NCI-H524 (cell line): ENCODE measurements around the gene CLRN3.

Experiments used
- DNase-seq, 2 experiments: peaks; one replicate each; lab custom pipeline; 2025; lab: John Stamatoyannopoulos, UW

The CLRN3 gene, protein sequence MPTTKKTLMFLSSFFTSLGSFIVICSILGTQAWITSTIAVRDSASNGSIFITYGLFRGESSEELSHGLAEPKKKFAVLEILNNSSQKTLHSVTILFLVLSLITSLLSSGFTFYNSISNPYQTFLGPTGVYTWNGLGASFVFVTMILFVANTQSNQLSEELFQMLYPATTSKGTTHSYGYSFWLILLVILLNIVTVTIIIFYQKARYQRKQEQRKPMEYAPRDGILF

DNA sequence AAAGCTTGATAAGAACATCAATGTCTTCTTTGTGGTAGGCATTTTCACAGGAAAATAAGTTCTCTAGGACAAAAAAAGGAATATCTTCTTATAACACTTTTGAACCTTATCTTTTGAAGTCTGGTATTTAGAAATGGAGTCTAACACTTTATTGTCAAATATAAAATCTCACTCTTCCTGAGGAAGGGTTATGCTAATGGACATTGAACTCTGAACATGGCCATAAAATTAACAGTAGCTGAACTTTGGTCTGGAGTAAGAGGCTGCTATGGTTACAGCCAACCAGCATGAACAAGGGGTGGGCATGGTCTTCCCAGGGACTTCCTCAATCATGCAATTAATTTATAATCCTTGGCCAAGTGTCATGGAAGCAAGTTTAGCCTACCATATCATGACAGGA, at the start of gene CLRN3:
Gene CLRN3, minus strand, starts transcription at position 199 of the 400 bp plus-strand sequence. Its CDS starts 157 bp downstream, at position 42.
- no peak for DNase-seq

DNA sequence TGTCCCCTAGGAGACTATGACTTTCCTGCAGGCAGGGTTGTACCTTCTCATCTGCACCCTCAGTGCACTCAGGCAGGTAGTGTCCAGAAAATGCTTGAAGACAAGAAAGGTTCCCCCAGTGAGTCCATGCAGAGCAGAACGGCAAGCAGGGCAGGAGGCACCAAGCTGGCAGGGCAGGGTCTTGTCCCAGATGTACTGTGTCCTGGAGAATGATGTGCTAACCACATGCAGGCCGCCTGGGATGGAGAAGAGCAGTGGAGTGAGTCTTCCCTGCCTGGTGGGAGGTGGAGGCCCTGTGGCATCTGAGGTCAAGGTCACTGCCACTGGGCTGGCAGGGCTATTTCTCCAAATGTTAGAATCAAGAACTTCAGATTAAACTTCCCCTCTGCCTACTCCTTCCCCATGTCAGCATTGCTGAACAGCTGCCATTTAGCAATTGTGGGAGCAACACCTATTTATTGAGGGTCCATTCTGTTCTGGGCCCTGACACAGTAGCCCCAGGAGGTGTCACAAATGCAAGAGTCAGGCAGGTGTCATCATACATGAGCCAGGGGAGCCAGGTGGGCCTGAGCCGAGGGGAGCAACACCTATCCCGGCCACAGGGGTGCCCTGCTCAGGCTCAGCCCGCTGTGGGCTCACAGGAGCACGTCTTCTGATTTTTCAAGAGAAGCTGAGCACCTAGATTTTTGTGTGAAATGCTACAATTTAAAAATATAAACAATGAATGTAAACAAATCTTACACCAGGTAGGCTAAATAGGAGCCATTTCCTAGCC, 48.3 kb upstream of the CLRN3 start:
- no peak for DNase-seq

DNA sequence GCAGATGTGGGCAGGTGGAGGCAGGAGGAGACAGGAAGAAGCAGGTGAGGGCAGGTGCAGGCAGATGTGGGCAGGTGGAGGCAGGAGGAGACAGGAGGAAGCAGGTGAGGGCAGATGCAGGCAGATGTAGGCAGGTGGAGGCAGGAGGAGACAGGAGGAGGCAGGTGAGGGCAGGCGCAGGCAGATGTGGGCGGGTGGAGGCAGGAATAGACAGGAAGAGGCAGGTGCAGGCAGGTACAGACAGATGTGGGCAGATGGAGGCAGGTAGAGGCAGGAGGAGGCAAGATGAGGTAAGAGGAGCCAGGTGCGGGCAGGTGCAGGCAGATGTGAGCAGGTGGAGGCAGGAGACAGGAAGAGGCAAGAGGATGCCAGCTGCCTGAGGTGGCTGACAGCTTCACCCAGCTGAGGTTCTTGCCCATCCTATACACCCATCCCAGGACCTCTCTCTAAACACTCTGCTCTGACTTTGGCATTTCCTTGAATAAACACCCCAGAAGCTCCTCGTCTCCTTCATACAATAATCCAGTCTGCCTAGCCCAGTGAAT, 47.1 kb upstream of the CLRN3 start:
- DNase-seq, result no peak

DNA sequence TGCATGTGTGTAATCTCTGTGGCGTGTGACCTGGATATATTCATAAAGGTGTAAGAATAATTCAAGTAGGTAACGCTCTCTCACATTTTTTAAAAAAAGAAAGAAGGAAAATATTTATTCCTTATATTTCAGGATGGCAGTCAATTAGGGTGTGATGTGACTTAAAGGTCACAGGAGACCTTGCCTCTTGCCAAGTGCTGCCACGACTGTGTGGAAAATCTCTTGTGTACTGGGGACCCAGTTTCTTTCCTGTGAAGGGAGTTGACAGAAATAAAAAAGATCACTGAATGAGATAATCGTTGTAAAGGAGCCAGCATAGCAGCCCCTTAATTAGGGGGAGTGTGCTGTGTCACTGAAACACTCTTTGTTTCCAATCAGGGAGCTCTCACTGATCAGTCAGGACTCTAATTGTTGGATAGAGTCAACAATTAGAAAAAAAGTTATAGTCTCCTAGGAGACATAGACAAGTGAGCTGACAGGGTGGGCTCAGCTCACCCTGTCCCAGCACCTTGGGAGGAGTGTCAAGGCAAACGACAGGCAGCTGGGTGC, 45.2 kb upstream of the CLRN3 start:
- DNase-seq, result no peak

DNA sequence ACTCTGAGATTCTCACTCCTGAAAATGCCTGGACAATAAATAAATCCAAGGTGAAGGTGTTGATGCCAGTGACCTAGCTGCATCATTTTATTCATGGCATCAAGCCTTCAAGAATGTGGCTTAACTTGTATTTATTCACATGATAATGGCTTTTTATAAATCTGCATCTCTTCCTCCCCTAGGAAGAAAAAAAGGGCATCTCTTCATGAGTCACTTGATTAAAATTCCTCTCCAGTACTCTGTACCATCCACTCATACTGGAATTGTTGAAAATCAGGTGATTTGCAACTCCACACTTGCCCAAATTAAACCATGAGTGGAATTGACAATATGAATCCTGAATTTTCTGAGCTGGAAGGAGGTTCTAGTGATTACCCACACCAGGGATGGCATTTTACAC, 44.3 kb upstream of the CLRN3 start:
- DNase-seq, result no peak

DNA sequence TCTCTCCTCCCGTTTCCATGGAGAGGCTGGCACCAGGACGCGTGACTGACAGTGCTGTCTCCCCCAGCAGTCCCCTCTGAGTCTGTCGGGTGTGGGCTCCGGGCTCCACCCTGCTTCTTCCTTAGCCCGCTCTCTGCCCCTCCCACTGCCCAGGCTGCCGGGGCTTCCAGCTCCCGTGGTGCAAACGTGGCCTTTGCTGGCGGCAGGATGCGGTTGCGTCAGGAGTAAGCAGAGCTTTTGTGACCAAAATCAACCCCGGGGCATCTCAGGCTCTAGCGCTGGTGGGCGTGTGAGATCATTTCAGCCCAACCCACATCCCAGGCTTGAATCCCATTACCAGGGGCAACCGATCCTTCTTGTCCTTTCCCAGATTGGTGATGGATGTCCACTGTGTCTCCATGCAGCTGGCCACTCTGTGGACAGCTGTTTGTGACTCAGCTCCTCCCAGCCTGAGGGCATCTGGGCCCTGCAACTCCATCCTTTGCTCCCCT, 42.4 kb upstream of the CLRN3 start:
- no peak for DNase-seq

DNA sequence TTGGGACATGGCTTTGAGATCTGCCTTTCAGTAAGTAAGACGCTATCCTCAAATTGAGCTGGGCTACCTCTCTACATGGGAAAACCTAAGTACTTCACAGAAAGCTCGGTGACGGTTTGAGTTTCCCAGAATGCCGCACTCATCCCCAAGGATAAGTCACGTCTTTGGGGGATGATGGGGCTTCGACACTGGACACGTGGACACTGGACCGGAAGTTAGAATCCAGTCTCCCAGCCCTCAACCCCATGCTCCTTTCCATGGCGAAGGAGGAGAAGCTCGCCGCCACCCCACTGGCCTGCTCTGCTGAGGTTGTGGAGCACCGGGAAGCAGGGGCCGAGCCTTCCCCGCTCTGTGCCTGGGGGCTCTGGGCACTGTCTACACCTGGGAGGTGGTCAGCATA, 41.6 kb upstream of the CLRN3 start:
- DNase-seq, result no peak

DNA sequence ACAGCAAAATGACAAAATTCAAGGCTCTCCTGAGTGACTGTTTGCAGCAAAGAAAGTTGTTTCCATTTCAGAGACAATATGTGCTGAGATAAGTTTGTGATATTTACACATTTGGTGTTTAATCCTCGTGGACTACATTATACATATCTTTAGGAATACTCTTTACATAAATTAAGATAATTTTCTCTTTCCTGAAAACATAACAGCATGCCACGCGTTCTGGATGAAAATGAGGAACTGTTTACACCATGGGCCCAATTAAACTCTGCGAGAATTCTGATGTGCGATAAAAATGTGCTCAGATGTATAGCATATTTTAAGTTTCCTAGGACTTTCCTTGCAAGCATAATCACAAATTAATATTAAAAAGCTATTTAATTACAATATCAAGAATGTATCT, 40.5 kb upstream of the CLRN3 start:
- DNase-seq, result no peak

DNA sequence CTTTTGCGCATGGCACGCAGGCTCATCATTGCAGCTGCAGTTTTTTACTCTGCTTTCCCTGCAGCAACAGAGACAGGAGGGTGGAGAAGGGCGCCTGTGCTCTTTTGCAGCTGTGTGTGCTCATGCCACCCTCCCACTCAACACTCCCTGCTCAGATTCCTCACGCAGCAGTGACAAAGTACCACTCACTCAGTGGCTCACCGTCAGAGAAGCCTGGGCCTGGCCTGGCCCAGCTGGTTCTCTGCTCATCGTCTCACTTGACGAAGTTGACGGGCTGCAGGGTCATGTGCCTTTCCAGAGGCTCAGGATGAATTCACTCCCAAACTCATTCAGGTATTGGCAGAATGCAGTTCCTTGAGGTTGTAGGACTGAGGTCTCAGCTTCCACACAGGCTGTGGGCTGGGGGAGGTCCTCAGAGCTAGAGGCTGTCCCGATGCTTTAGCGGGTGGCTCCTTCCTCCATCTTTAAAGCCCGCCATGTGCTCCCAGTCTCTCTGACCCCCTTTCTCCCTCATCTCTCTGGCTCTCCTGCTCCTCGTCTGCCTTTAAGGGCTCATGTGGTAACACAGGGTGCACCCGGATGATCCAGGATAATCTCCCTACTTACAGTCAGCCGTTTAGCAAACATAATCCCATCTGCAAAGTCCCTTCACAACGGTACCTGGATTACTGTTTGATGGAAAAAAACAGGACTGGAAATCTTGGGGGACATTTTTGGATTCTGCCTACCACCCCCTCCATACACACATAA, 40.0 kb upstream of the CLRN3 start:
- DNase-seq, result peak in 1 of 2 experiments; percentile 1

DNA sequence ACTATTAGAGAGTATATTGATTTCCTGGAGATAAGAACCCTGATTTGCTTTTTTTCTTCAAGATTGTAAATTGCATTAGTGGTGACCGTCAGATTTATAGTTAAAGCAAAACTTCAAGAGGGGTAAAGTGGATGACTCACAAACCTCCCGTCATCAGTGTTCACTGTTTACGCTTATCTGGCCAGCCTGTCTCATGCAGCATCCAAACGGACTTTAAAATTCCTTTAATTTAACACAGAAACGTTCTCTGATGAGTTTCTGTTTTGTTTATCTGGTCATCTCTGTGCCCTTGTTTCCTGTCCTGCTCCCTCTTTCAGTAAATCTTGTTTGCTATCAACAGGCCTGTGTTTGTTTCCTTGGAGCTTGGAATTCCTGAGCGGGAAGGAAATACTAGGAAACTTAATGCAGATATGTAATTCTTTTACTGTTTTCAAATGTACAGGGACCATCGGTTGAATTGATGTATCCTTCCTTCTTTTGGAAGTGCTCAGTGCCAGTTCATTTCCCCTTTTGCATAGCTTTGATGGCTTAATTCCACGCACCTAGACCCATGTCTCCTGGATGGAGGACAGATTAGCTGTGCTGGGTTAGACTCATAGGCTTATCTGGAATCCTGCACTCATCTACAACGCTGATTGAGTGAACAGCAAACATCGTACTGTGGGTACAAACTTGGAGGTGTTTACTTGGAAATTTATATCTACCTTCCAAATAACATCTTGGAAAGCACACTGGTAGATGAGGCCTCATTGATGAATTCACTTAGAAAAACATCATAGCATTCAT, 35.5 kb upstream of the CLRN3 start:
- no peak for DNase-seq

DNA sequence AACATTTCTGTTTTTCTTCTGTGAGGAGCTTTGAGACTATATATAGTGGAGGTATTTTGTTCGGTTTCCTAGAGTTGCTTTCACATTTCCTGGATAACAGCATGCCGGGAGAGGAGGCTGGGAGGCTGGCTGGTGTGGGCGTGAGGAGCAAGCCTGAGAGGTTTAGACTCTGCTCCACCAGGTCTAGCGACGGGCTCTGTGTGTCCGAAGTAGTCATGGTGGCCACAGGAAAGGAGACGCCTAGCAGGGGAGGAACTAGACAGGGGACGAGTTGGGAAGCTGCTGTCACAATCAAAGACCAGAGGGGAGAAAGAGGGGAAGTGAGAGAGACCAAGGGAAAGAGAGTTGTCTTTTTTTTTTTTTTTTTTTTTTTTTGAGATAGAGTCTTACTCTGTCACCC, 33.7 kb upstream of the CLRN3 start:
- no peak for DNase-seq

DNA sequence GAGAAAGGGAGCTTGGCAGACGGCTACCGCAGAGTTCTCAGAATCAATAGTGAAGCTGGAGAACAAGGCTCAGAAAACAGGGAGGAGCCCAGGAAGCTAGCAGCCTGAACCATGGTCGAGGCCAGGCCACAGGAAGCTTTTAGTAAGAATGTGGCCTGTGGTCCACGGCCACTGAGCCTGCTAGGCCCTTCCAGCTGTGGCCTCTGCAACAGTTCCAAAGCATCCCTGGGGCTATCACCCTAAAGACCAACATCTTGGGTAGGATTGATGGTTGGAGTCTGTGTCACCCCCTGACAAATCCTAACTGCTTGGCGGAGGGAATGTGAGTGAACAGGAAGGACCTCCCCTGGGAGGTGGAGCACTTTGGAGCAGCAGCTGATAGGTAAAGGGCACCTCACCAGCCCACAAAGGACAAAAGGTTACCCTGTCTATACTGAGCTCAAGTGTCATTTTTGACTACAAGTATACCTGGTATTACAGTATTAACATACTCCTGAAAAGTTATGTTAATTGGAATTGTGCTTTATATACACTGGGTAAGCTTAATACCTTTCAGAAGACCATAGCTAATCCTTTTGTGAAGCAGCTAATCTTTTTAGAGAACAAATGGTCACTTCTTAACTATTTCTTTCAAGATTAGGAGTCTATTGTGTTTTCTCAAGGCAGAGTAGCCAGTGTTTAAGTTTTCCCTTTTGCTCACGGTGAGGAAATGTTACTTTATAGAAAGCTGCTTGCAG, 32.9 kb upstream of the CLRN3 start:
- peak in 1 of 2 experiments; percentile 2 for DNase-seq

DNA sequence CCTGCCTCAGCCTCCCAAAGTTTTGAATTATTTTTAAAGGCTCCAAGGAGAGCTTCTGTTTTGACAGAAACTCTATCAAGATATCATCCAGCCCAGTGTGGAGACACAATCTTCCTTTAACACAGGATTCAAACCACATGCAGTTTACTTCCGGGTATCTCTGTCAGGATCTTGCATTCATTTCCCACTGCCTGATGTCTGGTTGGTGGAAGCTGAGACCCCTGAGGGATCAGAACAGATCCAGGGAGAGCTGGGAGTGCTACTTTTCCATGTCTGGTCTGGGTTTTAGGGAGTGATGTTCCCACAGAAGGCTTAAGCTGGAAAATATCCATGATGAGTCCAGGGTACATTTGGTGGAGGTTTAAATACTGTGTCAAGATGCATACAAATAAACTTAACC, 30.9 kb upstream of the CLRN3 start:
- no peak for DNase-seq

DNA sequence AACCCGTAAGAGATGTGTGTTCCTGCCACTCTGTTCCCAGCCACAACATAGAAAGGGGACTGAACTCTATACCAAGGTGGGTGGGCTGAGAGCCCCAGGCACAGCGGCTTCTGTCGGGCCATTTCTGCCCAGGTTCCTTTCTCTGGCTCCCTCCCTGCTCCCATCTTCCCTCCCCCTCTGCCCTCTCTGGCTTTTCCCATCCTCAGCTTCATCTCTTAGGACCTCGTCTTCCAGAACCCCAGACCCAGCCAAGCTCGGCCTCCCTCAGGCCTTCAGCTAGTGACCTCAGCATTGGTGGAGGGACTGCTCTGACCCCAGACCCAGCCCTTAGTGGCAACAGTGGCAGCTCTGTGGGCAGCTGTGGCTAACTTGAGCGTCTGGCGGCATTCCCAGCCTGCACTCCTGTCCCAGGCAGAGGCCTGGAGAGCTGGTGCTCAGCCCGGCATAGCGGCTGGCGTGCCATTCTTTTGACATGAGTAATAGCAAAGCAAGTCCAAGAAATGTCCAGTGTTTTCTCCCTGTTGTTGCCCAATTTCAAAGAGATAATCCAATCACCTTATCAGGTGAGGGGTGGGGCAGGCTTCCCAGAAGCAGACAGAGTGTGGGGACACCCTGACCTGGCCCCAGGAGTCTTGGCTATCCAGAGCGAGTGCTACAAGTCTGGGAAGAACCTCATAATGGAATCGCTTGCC, 30.1 kb upstream of the CLRN3 start:
- no peak for DNase-seq

DNA sequence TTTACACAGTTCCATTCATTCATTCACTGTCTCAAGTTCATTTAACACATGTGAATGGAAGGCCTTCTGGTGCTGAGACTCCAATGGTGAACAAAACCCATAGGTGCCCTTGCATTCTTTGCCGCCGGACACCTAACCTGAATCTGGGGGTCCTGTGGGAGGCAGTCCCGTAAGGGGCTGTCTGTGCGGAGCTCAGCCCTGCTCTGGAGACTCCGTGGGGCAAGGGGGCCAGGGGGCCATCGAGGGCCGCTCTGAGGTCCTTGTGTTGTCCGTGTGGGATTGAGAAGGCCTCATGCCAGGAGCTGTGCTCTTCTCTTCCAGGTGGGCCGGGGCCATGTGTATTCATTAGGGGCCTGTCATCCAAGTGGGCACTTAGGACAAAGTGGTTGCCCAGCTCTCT, 29.5 kb upstream of the CLRN3 start:
- no peak for DNase-seq

DNA sequence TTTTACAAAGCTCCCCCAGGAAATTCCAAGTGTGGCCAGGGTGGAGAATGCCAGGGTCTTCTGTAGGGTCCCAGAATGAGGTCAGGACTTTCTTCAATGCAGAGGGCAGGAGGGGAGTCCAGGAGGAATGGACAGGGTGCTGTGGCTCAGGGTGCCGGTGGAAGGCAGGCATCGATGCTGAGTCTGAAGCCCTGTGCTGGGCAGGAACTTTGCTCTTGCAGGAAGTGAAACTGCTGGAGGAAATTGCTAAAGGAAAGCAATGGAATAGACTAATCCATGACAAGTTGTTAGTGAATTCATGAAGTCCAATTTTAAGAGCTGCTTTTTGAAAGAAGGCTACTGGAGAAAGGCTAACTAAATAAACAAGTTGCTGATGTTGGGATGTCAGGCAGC, 29.0 kb upstream of the CLRN3 start:
- no peak for DNase-seq

DNA sequence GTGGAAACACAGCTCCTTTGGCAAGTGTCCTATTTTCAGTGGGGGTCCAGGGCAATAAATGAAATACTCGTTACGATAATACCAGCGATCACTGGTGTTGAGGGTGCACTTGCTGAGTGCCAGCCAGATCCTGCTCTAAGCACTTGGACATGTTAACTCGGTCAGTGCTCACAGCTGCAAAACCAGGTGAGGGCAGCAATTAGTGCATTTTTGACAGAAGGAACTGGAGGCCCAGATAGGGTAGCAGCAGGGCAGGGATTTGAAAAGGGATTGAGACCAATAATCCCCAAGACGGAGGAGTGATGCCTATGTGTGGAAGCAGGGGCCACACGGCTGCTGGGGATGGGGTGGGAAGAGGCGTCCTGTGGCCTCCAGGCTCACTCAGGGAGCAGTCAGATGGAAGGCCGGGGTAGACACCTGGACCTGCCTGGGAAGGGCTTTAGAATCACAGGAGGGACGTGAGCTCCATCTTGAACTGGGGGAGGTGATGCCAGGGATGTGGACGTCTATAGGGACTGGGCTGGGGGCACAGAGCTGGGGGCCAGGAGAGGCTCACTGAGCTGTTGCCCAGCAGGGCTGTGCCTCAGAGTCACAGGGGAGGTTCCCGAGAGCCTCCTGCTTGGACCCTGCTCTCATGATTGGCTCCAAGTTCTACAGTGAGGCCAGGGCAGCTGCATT, 28.5 kb upstream of the CLRN3 start:
- DNase-seq, result peak in 1 of 2 experiments; percentile 10

DNA sequence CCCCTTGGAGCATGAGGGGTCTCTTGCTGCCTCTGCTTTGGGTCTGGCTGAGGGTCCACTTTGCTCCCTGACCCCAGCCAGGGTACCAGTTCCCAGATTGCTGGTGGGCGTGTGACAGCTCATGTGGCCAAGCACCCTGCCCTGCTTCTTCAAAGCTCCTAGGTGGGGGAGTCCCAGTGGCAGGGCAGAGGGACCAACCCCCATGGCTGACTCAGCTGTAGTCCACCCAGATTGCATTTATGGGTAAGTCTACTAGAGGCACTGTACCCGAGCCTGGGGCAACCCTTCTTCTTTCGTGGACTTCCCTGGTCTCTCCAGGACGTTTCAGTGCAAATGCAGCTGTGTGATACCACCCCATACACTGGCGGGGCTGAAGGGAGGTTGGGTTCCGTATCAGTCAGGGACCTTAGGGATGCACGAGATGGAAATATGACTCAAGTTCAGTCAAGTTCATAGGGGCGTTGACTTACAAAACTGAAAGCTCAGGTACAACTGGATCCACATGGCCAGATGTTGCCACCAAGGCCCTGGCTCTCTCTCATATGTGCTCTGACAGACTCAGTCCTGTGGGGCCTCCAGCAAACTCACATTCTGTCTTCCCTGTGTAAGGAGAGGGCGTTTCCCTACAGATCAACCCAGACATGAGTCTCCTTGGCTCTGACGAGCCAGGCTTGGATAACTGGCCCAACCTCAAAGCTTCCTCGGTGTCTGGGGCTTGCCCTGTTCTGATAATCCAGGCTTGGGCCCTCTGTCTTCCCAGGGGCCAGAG, 27.7 kb upstream of the CLRN3 start:
- no peak for DNase-seq
